Measurements from ENCODE around the gene ETNK2. TPM values are rescaled to one million over a fixed set of nuclear protein-coding genes. Genes with fewer than 3 reads are reported as not detected.

Gene ETNK2
- total RNA-seq, 1 donor from 2014 or later = 5.3 TPM

- Histone ChIP-seq H3K79me2 (ENCODE audit: low read depth) (no peaks in the 10 kb centered on the region), H2AFZ (replicated peaks) (no peak overlapping the region), H3K9me3 (ENCODE audit: low read depth) (no peaks in the 10 kb centered on the region), H3K27me3 (no peaks in the 10 kb centered on the region), H3K9ac (no peak overlapping the region), H3K27ac (no peak overlapping the region), H3K4me1 (no peaks in the 10 kb centered on the region), H3F3A (ENCODE audit: low read depth) (no peaks in the 10 kb centered on the region), H4K20me1 (ENCODE audit: low read depth) (no peaks in the 10 kb centered on the region), H3K4me3 (no peak overlapping the region), H3K4me2 (no peak overlapping the region), H3K36me3 (no peaks in the 10 kb centered on the region)
- Mint-ChIP-seq H3K27ac (no peak overlapping the region), H3K9me3 (no peaks in the 10 kb centered on the region), H3K4me3 (peak overlapping the region; percentile 11), H3K27me3 (ENCODE audit: insufficient read depth, low read depth) (peaks cover 7% of the 10 kb centered on the region), H3K36me3 (no peaks in the 10 kb centered on the region), H3K4me1 (peaks cover 3% of the 10 kb centered on the region)
- no peak for TF ChIP-seq EZH2phosphoT487 (IDR thresholded peaks at IDR 0.05)
- no peak for TF ChIP-seq EZH2 (IDR thresholded peaks at IDR 0.05)
- peak; percentile 98 for TF ChIP-seq CTCF (IDR thresholded peaks at IDR 0.05)
- peak; percentile 81 for DNase-seq (ENCODE audit: low spot score)
Observed at GRCh38 chr1:204162494-204163074, 10.7 kb upstream of the ETNK2 start.

- Mint-ChIP-seq H3K9me3 (no peaks in the 10 kb centered on the region), H3K4me1 (peaks cover 3% of the 10 kb centered on the region), H3K4me3 (peak overlapping the region; percentile 11), H3K27ac (no peak overlapping the region), H3K27me3 (ENCODE audit: insufficient read depth, low read depth) (peaks cover 7% of the 10 kb centered on the region), H3K36me3 (no peaks in the 10 kb centered on the region)
- Histone ChIP-seq H3K4me3 (no peak overlapping the region), H3K4me1 (no peaks in the 10 kb centered on the region), H3K27me3 (no peaks in the 10 kb centered on the region), H3K36me3 (no peaks in the 10 kb centered on the region), H3K27ac (no peak overlapping the region), H3K4me2 (no peak overlapping the region), H4K20me1 (ENCODE audit: low read depth) (no peaks in the 10 kb centered on the region), H2AFZ (replicated peaks) (no peak overlapping the region), H3K9me3 (ENCODE audit: low read depth) (no peaks in the 10 kb centered on the region), H3K9ac (no peak overlapping the region), H3F3A (ENCODE audit: low read depth) (no peaks in the 10 kb centered on the region), H3K79me2 (ENCODE audit: low read depth) (no peaks in the 10 kb centered on the region)
- TF ChIP-seq EZH2 (IDR thresholded peaks at IDR 0.05) (no peak), EZH2phosphoT487 (IDR thresholded peaks at IDR 0.05) (no peak), CTCF (IDR thresholded peaks at IDR 0.05) (no peak)
- DNase-seq (ENCODE audit: low spot score) = no peak
Observed at GRCh38 chr1:204161609-204162493, 10.0 kb upstream of the ETNK2 start.

GRCh38 chr1:204157962-204158361 lies 6.1 kb upstream of the ETNK2 start:
- Mint-ChIP-seq H3K4me3 (no peak overlapping the region), H3K36me3 (no peaks in the 10 kb centered on the region), H3K4me1 (peaks cover 4% of the 10 kb centered on the region), H3K27me3 (ENCODE audit: insufficient read depth, low read depth) (peaks cover 15% of the 10 kb centered on the region), H3K27ac (no peak overlapping the region), H3K9me3 (no peaks in the 10 kb centered on the region)
- H3K4me3 ChIP-seq = no peak overlapping the region
- no peak overlapping the region for H2AFZ ChIP-seq (replicated peaks)
- H4K20me1 ChIP-seq (ENCODE audit: low read depth) = no peaks in the 10 kb centered on the region
- H3K79me2 ChIP-seq (ENCODE audit: low read depth) = no peaks in the 10 kb centered on the region
- TF ChIP-seq CTCF (IDR thresholded peaks at IDR 0.05) = no peak
- no peak for TF ChIP-seq EZH2 (IDR thresholded peaks at IDR 0.05)
- TF ChIP-seq EZH2phosphoT487 (IDR thresholded peaks at IDR 0.05) = no peak
- no peak overlapping the region for H3K27ac ChIP-seq
- no peaks in the 10 kb centered on the region for H3F3A ChIP-seq (ENCODE audit: low read depth)
- DNase-seq (ENCODE audit: low spot score) = no peak
- no peaks in the 10 kb centered on the region for H3K9me3 ChIP-seq (ENCODE audit: low read depth)
- no peak overlapping the region for H3K4me2 ChIP-seq
- no peak overlapping the region for H3K9ac ChIP-seq
- no peaks in the 10 kb centered on the region for H3K36me3 ChIP-seq
- H3K4me1 ChIP-seq = no peaks in the 10 kb centered on the region
- peaks cover 14% of the 10 kb centered on the region for H3K27me3 ChIP-seq

Data from neural progenitor cell (in vitro differentiated cells).